A673 (cell line): ENCODE data around the gene ATIC. TPM values are rescaled to one million over a fixed set of nuclear protein-coding genes. Genes with fewer than 3 reads are reported as not detected.

Experiments used
- BruUV-seq: library from RNA; stranded (reverse); fragments of 400-500 nt; replicated peaks from 2 replicates; lab custom pipeline; 2021; lab: Mats Ljungman, UMichigan
- CTCF ChIA-PET: fragments of 300-600 bp; sonication (Branson Sonifier 250); formaldehyde crosslinking; loops from one replicate; lab custom pipeline; 2022; ENCODE audit warnings: antibody characterized with exemption; lab: Charles Lee
- POLR2A ChIA-PET: fragments of 300-600 bp; sonication (Branson Sonifier 250); formaldehyde crosslinking; loops from one replicate; lab custom pipeline; 2022; ENCODE audit warnings: antibody characterized with exemption; ENCODE audit not compliant: low non-redundant PET; lab: Charles Lee
- DNase-seq: peaks from one replicate; pipeline ENCODE4 v3.0.0-alpha.2; 2015; ENCODE audit warnings: low spot score
- H3K27ac ChIP-seq: fragments of 200-600 bp; sonication (generic); 2 replicates; pipeline ENCODE4 v1.5.1; 2016; ENCODE audit warnings: mixed run types, low read depth, mild to moderate bottlenecking, mixed read lengths, antibody characterized with exemption, low read length; ENCODE audit not compliant: poor library complexity, severe bottlenecking
- H3K27me3 ChIP-seq: fragments of 200-600 bp; sonication (generic); replicated peaks from 2 replicates; pipeline ENCODE4 v1.6.1; 2017; ENCODE audit warnings: mixed run types, low read depth, mild to moderate bottlenecking, mixed read lengths, antibody characterized with exemption, low read length; ENCODE audit not compliant: insufficient read depth, poor library complexity
- H3K36me3 ChIP-seq: fragments of 200-600 bp; sonication (generic); 2 replicates; pipeline ENCODE4 v1.6.1; 2016; ENCODE audit warnings: mixed run types, mild to moderate bottlenecking, mixed read lengths, antibody characterized with exemption, low read length; ENCODE audit not compliant: insufficient read depth, poor library complexity, severe bottlenecking
- H3K4me1 ChIP-seq: fragments of 200-600 bp; sonication (generic); 2 replicates; pipeline ENCODE4 v1.6.1; 2017; ENCODE audit warnings: mixed run types, mild to moderate bottlenecking, mixed read lengths, antibody characterized with exemption, low read length; ENCODE audit not compliant: insufficient read depth, poor library complexity, severe bottlenecking
- H3K4me3 ChIP-seq: fragments of 200-600 bp; sonication (generic); 2 replicates; pipeline ENCODE4 v1.5.1; 2016; ENCODE audit warnings: low read depth, mixed run types, mild to moderate bottlenecking, mixed read lengths, low read length; ENCODE audit not compliant: poor library complexity, severe bottlenecking
- H3K9me3 ChIP-seq: fragments of 200-600 bp; sonication (generic); 2 replicates; pipeline ENCODE4 v1.6.1; 2016; ENCODE audit warnings: mixed run types, low read depth, mild to moderate bottlenecking, mixed read lengths, antibody characterized with exemption, low read length; ENCODE audit not compliant: poor library complexity, severe bottlenecking
- CTCF ChIP-seq: fragments of 300-800, 200-600 bp; sonication (generic); conservative IDR thresholded peaks from 2 replicates; pipeline ENCODE4 v1.5.1; 2017; ENCODE audit warnings: low read depth, mild to moderate bottlenecking, antibody characterized with exemption, low read length, moderate library complexity, mixed read lengths
- EZH2 ChIP-seq: fragments of 200-600 bp; sonication (generic); IDR thresholded peaks from 2 replicates; pipeline ENCODE4 v1.6.1; 2017; ENCODE audit warnings: borderline replicate concordance, low read depth, mild to moderate bottlenecking, mixed read lengths, antibody characterized with exemption, low read length; ENCODE audit not compliant: poor library complexity, severe bottlenecking
- intact Hi-C: fragments of 100-400 bp; cut with micrococcal nuclease; formaldehyde crosslinking; loops from one replicate; pipeline ENCODE4 v1.10.0; 2022; ENCODE audit not compliant: unreplicated experiment
- total RNA-seq: library from RNA; stranded (reverse); gene quantifications from 2 replicates; pipeline ENCODE4 v1.2.3, GENCODE V29; 2021

ATIC gene
- total RNA-seq, 1 experiment from 2014 or later = 328 TPM

DNA sequence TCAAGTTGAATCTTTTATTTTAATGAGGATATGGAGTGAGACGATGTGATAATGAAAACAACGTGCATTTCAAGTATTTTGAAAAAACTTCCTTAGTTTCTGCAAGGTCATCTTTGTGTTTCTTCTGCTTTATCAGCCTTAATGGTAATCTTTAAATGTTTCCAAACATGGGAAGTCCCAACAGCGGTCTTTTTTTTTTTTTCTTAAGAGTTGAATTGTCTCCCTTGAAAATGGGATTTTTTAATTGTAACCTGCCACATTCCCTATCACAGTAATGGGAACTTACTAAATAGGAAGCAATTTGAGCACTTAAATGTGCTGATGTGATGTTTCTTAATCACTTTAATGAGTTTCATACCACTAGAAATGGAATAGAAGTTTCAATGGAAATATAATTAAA, 45.8 kb downstream of the ATIC start:
- POLR2A ChIA-PET = no interaction called here
- Histone ChIP-seq H3K36me3 (peaks cover 29% of the 10 kb centered on the region), H3K9me3 (no peaks in the 10 kb centered on the region), H3K27me3 (no peaks in the 10 kb centered on the region), H3K27ac (peak overlapping the region; percentile 6), H3K4me1 (peaks cover 4% of the 10 kb centered on the region), H3K4me3 (no peak overlapping the region)
- no TSS peak for BruUV-seq
- TF ChIP-seq CTCF (no peak), EZH2 (no peak)
- intact Hi-C loops = no loop called here
- CTCF ChIA-PET = no interaction called here
- DNase-seq = no peak

DNA sequence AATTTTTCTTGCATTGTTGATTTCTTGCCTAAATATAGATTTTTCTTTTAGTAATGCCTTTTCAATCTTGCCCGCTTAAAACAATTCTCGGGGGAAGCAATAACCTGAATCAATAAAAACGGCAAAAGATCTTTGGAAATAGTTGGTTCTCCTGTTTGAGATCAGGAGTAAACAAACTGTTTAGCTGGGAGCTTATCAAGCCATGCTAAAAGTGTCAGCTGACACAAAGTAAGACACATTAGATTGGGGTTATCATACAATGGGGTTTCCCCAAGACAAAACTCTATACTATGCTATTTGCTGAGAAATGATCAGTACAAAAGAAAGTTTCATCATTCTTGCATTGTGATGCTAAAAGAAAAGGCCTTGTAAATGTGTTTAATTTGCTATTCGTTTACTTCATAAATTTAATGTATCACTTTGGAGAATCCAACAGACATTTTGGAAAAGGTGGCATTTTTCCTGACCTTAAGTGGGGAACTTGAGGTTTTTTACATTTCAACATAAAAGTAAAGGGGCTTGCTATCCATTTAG, 46.5 kb downstream of the ATIC start:
- intact Hi-C loops = no loop called here
- Histone ChIP-seq H3K9me3 (no peaks in the 10 kb centered on the region), H3K27me3 (no peaks in the 10 kb centered on the region), H3K4me1 (peaks cover 4% of the 10 kb centered on the region), H3K36me3 (peaks cover 36% of the 10 kb centered on the region), H3K27ac (no peak overlapping the region), H3K4me3 (no peak overlapping the region)
- TF ChIP-seq CTCF = no peak
- no peak for TF ChIP-seq EZH2
- no peak for DNase-seq
- ChIA-PET POLR2A (no interaction called here), CTCF (no interaction called here)
- no TSS peak for BruUV-seq

DNA sequence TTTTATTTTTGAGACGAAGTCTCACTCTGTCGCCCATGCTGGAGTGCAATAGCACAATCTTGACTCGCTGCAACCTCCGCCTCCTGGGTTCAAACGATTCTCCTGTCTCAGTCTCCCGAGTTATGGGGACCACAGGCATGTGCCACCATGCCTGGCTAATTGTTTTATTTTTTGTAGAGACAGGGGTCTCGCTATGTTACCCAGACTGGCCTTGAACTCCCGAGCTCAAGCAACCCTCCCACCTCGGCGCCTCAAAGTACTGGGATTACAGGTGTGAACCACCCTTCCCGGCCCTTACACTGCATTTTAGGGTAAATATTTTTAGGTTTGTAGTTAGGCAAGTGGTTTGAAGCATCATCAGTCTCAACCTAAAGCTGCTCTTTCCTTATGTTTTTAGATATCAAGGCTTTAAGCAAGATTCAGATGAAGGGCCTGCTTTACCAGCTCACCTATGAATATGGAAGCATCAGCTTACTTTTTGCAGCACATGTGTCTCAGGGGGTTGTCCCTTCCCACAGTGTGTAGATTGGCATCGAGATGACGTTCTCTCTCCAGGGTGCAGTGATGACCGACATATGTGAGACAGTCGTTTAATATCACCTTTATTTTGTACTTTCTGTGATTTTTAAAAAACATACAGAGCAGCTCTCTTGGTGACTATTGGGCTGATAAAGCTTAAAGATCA, 47.2 kb downstream of the ATIC start:
- no peak for DNase-seq
- intact Hi-C loops = no loop called here
- H3K9me3 ChIP-seq = no peaks in the 10 kb centered on the region
- H3K27me3 ChIP-seq = no peaks in the 10 kb centered on the region
- CTCF ChIA-PET = no interaction called here
- TF ChIP-seq EZH2 = no peak
- no peak for TF ChIP-seq CTCF
- H3K4me1 ChIP-seq = peaks cover 7% of the 10 kb centered on the region
- POLR2A ChIA-PET = no interaction called here
- peaks cover 43% of the 10 kb centered on the region for H3K36me3 ChIP-seq
- BruUV-seq = no TSS peak
- H3K4me3 ChIP-seq = no peak overlapping the region
- no peak overlapping the region for H3K27ac ChIP-seq
